GM18502 (cell line): Measurements from ENCODE around the gene ZNF136.

ENCODE experiments used
- ATAC-seq: cut with Tn5 transposase; IDR thresholded peaks from one replicate; pipeline ENCODE4 v1.9.1; 2021; ENCODE audit warnings: mild to moderate bottlenecking; ENCODE audit not compliant: unreplicated experiment, poor library complexity

Gene ZNF136

DNA sequence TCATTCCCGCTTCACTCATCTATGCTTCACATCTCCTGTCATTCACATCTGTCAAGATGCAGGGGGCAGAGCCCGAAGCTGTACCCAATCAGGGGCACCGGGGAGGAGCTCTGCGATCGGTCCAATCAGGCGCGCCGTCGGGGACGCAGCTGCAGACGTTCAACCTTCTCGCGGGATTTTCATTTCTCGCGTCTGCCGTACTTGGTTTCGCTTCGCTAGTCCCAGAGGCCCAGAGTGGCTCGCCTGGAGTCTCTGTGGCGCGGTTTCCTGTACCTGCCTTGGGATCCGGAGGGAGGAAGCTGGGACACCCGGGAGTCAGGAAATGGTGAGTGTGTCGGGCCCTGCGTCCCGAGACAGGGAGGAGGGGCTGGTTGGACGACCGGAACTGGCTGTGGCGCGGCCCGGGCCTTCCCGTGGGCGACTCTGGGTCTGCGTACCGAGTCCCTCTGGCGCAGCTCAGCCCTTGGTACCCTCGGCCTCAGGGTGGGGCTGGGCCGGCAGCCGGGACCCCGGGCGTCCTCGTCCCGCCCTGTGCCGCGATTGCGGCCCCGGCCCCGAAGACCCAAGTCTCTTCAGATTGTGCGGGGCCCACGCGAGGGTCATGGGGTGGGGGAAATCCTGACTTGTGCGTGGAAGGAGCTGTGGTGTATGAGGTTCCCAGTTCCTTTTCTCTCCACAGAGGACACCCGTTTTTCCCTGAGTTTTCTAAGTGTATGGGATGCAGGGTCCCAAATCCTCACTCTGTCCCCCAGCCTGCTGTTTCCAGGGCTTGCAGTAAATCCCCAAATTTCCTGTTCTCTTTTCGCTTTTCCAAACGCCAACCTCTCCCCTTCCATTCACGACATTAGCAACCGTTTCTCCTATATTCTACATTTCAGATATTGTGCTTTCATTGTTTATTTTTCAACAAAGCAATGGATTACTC lies at the start of gene ZNF136:
TSS of gene ZNF136 (plus strand) at position 215 of the 925 bp plus-strand sequence. CDS start at position 323, 108 bp downstream.
- ATAC-seq, result peak; percentile 95

DNA sequence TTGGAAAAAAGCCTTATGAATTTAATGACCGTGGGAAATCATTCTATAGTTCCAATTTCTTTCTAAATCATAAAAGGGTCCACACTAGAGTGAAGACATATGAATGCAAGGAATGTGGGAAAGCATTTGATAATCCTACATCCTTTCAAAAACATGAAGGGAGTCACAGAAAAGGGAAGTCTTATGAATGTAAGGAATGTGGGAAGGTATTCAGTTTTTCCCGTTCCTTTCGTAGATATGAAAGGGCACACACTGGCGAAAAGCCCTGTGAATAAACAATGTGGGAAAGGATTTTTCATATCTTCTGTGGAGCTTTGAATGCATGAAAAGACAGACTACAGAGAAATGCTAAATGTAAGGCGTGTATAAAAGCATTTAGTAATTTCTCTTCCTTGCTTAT lies 49.8 kb upstream of the ZNF136 start:
- no peak for ATAC-seq

DNA sequence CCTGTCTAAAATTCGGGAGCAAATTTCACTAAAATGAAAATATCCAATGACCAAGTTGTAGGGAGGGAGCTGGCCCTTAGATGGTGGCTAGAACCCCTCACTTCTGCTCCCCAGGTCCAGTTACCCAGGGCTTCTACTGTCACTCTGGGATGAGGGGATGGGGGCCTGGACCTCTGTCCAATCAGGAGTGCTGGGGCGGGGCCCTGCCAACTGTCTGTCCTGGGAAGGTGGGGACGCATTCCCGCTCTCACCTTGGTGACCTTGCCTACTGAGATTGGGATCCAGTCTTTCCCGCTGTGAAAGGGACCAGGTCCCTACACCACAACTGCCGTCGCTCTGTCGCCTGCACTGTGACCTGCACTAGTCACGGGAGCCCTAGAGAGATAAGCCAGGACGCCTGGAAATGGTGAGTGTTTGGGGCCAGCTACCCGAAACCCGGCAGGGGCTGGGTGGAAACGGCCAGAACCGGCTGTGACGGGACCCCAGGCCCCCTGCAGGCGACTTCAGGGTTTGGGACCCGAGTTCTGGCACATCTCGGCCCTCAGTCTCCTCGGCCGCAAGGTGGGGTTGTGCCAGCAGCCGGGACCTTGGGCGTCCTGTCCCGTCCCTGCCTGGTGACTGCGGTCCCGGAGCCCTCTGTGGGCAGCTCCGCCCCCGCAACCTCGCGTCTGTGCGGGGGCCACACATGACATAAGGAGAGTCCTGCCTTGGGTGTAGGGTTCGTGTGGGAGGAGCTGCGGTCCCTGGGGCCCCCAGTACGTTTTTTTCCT lies 45.5 kb upstream of the ZNF136 start:
- ATAC-seq, result no peak

DNA sequence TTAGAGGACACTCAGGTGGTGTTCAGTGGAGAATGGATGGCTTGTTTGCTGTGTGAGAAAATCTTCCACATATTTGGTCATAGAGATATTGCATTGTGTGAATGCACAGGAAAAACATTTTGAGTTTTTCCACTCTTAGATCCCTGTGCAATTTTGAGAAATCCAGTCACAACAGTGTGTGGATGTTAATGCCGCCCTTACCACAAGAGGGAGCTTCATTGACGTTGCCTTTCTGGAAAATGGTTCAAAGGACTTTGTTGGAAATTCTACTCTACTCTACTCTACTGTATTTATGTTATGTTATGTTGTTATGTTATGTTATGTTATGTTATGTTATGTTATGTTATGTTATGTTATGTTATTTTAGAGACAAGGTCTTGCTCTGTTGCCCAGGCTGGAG lies 36.2 kb upstream of the ZNF136 start:
- no peak for ATAC-seq

DNA sequence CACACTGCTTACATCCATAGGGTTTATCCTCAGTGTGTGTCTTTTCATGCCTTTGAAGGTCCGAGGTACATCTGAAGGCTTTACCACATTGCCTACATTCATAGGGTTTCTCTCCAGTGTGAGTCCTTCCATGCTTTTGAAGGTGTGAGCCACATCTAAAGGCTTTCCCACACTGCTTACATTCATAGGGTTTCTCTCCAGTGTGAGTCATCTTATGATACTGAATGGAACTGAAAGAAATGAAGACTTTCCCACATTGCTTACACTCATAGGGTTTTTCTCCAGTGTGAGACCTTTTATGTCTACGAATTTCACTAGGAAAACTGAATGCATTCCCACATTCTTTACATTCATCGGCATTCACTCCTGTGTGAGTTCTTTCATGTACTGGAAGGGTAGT lies 29.8 kb upstream of the ZNF136 start:
- ATAC-seq, result no peak

DNA sequence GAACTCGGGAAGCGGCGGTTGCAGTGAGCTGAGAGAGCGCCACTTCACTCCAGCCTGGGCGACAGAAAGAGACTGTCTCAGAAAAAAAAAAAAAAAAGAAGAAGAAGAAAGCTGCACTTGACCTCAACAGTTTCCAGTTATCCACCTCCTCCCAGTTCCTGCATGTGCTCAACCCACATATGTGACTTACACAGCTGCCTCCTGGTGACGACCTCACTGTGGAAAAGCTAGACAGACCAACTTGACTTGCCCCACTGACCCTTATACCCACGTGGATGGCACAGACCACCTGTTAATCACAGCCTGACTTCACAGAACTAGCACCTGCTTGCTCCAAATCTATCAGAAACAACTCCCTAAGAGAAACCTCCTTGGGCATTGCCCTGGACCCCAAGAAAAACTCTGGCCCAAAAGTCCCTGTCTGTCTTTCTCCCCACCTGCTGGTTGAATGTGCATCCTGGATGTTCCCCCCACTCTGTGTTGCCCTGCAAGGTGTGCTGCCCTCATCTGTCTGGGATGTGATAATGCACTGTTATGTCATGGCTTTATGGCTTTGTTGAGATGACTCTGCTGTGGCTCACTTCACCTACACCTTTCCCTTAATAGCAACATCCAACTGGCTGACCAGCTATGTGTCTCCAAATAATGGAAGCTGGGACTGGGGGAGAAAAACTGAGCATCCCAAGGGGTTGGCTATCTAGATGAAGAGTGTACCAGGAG lies 25.5 kb upstream of the ZNF136 start:
- no peak for ATAC-seq

DNA sequence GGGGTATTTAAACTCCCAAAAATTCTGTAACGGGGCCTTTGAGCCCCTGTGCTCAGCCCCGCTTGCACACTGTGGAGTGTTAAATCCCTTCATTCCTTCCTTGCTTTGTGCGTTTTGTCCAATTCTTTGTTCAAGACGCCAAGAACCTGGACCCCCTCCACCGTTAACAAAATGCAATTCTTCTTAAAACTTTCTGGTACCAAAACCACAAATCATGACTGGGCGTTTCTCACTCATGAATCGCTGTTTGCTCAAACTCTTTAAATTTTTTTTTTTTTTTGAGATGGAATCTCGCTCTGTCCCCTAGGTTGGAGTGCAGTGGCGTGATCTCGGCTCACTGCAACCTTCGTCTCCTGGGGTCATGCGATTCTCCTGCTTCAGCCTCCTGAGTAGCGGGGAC lies 23.6 kb upstream of the ZNF136 start:
- ATAC-seq, result no peak

DNA sequence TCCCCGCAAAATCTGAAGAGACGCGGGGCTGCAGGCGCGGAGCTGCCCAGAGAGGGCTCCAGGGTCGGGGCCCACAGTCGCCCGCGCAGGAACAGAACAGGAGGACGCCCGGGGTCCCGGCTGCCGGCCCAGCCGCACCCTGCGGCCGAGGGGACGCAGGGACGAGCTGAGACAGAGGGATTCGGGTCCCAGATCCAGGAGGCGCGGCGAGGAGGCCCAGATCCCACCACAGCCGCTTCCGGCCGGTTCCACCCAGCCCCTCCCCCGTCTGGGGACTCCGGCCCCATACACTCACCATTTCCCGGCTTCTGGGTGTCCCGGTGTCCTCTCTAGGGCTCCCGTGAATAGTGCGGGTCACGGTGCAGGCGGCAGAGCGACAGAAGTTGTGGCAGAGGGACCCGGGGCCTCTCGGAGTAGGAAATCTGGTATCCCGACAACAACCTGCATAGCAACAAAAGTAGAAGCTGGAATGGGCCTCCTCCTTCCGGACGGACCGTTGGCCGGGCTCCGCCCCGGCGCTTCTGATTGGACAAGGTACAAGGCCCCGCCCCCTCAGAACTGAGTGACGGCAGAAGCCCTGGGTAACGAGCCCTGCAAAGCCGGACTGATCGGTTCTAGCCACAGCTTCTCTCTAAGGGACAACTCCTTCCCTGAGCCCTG lies 22.9 kb upstream of the ZNF136 start, which contains the start of gene ZNF20:
TSS of gene ZNF20 (minus strand) at position 466 of the 660 bp plus-strand sequence. CDS start at position 298, 168 bp downstream.
- peak; percentile 89 for ATAC-seq

DNA sequence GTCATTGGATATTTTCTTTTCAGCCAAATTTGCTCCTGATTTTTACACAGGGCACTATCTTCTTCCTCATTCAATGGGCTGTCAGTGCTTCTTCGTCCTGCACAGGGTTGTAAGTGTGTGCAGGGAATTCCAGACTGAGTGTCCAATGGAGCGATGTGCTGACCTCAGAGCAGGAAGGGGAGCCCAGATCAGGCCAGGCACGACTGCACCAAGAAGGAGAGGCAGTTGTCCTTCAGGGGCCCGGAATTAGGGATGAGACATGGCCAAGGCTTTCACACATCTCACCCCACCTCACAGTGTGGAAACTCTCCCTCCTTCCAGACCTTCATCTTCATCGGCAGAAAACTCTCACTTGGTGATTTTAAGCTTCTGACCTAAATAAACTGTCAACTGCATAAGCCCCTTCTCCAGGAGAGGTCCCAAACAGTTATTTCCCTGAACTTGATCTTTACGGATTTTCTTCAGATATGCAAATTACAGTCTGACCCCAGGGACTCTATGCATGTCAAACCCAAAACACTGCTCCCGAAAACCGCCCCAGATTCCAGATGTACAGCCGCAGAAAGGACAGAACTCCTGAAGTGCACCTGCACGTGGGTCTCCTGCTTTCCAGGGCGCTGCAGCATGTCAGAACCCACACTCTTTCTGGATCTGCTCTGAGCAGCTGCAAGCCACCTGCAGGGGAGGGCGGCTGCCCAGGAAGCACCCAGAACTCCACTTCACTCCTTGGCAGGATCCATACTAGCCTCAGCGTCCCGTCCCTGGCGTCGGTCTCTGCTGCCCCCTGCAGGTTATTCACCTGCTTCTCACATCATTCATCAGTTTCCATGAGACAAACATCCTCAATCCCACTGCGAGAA lies 22.1 kb upstream of the ZNF136 start:
- peak; percentile 44 for ATAC-seq

DNA sequence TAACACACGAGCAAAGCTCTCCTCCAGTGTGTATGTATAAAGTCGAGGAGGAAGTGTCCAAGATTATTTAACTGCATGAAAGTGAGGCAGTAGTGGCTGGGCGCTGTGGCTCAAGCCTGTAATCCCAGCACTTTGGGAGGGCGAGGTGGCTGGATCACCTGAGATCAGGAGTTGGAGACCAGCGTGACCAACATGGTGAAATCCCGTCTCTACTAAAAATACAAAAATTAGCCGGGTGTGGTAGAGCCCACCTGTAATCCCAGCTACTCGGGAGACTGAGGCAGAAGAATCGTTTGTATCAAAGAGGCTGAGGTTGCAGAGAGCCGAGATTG lies 21.5 kb upstream of the ZNF136 start:
- no peak for ATAC-seq

DNA sequence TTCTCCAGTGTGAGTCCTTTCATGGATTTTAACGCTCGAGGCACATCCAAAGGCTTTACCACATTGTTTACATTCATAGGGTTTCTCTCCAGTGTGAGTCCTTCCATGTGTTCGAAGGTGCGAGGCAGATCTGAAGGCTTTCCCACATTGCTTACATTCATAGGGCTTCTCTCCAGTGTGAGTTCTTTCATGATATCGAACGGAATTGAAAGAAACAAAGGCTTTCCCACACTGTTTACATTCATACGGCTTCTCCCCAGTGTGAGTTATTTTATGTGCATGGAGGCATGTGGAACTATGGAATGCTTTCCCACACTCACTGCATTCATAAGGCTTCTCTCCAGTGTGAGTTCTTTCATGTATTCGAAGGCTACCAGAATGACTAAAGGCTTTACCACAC lies 17.5 kb upstream of the ZNF136 start:
- no peak for ATAC-seq

DNA sequence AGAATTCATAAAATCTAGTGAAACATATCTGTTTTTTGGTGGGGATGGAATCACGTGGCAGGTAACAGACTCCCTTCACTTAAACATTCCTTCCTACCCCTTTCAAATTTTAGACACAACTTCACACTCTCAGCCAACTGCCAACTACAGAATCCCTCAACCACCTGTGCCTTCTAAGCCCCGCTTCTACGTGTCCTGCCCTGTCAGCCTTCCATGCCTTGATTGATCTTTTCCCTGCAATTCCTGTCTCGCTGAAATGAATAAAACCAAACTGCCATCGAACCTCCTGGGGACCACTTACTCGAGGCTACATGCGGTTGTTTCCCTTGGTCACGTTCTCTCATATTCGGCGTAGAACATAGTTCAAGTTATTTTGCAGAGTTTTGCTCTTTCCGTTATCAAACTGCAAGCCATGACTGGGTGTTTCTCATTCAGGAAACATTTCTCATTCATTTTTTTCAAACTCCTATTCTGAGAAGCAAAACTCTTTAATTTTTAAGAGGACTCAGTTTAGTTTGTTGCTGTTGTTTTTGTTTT lies 7.5 kb upstream of the ZNF136 start:
- ATAC-seq, result no peak

DNA sequence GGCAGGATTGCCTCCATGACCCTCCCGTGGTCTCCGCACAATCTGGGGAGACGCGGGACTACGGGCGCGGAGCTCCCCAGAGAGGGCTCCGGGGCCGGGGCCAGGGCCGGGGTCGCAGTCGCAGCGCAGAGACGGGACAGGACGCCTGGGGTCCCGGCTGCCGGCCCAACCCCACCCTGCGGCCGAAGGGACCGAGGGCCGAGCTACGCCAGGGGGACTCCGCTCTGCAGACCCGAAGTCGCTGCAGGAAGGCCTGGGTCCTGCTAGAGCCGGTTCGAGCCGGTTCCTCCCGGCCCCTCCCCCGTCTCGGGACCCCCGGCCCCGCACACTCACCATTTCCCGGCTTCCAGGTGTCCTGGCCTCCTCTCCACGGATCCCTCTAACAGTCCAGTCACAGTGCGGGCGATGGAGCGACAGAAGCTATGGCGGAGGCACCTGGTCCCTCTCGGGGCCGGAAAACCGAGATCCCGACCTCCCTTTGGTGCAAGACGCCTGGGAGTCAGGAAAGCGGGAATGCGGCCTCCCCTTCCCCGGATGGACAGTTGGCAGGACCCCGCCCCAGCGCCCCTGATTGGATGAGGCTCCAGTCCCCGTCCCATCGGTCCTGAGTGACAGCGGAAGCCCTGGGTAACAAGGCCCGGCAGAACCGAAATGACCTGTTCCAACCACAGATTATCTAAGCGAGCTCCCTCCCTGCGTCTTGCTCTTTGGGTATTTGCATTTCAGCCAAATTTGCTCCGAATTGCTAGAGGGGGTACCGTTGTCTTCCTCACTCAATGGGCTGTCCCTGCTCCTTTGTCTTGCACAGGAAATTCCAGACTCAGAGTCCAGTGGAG lies 6.5 kb upstream of the ZNF136 start, which contains the start of gene ZNF625:
TSS of gene ZNF625 (minus strand) at position 512 of the 836 bp plus-strand sequence. CDS start at position 336, 176 bp downstream.
- peak; percentile 76 for ATAC-seq

DNA sequence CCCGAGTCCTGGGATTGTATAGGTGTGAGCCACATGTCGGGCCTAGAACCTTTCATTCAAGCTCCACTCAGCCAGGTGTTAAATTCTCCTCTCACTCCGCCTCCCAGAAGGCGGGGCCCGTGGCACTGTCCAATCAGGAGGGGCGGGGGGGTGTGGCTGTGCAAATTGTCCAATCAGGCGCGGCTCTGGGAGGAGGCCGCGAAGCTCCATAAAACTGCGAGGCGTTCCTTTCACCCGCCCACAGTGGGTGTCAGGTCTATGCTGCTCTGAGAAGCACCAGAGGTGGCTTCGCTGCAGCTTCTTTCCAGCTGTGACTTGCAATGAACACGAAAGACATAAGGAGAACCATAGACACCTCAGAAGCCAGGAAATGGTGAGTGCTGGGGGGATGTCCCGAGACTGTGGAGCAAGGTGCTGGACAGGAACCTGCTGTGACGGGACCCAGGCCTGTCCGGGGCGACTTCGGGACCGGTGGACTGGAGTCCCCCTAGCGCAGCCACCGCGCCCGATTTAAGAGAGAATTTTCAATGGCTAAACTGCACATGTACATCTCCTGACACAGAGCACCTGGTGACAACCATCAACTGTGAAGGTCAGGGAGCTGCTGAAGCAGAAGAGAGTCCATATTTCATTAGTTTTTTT lies 3.0 kb upstream of the ZNF136 start:
- no peak for ATAC-seq

DNA sequence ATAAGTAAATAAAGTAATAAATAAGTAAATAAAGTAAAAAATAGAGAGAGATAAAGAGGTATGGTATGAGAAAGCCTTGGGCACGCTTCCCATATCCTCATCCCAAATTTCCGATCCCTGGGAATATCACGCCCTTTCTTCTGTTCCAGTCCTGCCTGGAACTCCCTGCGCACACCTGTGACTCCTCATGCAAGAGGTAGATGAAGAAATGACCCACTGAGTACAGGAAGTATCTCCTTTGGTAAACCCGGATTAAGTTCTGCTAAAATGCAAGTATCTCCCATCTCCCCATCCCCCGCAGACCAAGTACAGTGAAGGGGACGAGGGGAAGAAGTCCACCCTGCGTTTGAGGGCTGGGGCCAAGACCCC lies 399 bp upstream of the ZNF136 start:
- ATAC-seq, result peak; percentile 13

DNA sequence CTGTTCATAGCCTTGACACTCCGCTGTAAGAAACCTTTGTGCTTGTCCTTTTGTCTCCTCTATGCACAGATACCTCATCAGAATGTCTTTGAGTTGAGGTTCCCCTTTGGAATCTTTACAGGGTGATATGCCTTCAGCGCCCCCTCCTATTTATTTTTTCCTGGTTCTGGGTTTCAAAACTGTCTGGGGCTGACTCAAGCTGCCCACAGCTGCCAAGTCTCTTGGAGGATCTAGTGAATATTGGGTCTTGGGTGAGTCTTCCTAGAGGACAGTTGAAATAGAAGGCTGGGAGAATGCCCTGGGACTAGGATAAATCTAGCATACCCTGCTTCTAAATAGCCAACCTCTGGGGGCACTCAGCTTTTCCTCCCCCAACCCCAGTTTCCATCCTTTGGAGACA lies 930 bp downstream of the ZNF136 start:
- no peak for ATAC-seq

DNA sequence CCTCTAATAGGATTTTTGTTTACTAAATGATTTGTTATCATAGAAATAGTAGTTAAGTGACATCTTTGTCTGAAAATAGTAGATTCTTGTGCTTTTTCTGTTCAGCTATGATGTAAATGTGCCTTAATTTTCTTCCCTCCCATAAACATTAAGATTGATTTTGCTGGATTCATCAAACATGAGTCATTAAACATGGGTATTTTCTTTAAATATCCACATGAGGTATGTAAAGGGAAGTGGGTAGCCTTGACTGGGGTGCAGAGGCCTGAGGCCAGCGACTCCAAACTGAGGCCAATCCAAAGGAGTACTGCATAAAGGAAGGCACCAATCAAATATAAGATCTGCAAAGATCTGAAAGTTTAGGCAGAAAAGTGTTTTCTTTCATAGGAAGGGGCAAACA lies 3.7 kb downstream of the ZNF136 start:
- no peak for ATAC-seq

DNA sequence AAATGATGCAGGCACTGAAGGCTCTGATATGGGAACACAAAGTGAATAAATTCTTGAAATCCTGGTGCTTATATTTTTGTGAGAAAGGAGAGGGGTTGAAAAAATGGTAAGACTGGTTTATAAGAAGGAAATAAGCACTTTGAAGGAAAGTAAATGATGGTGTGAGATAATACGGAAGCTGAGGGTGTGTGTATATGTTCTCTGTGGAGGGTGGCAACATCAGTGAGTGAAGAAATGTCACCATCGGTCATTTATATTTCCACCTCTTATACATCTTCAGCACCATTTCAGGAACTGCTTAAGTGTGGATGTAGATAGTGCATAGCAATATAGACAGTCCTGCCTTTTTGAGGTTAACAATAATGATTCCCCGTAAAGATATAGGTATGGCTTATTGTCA lies 17.5 kb downstream of the ZNF136 start:
- ATAC-seq, result no peak
